ENCODE measurements around the gene WDR36.

GRCh38 chr5:111121926-111122325, 29.8 kb downstream of the WDR36 start:
- TF ChIP-seq POLR2A (IDR thresholded peaks at IDR 0.05), result no peak
- TF ChIP-seq CTCF (IDR thresholded peaks at IDR 0.05), result no peak
